Osteoblast (primary cell): ENCODE data around the gene PARD3B. TPM values are rescaled to one million over a fixed set of nuclear protein-coding genes. Genes with fewer than 3 reads are reported as not detected.

Source experiments
- DNase-seq: peaks from one replicate; pipeline ENCODE4 v3.0.0; 2011; ENCODE audit warnings: low spot score, mixed read lengths; ENCODE audit not compliant: insufficient read length; ENCODE audit errors: missing footprints
- H2AFZ ChIP-seq: 2 replicates; pipeline ENCODE4 v1.6.0; 2011; ENCODE audit warnings: mild to moderate bottlenecking, low read length
- H3K27ac ChIP-seq: 2 replicates; pipeline ENCODE4 v1.5.1; 2011; ENCODE audit warnings: mild to moderate bottlenecking, low read depth, low read length, moderate library complexity
- H3K27me3 ChIP-seq: 2 replicates; pipeline ENCODE4 v1.6.0; 2012; ENCODE audit warnings: mild to moderate bottlenecking, control low read depth, inconsistent platforms, low read length, moderate library complexity; ENCODE audit not compliant: insufficient read depth
- H3K36me3 ChIP-seq: 2 replicates; pipeline ENCODE4 v1.5.1; 2011; ENCODE audit warnings: mild to moderate bottlenecking, low read length, control low read depth, moderate library complexity; ENCODE audit not compliant: insufficient read depth
- H3K4me1 ChIP-seq: 2 replicates; pipeline ENCODE4 v1.5.1; 2011; ENCODE audit warnings: mild to moderate bottlenecking, low read length, control low read depth, moderate library complexity; ENCODE audit not compliant: insufficient read depth
- H3K4me2 ChIP-seq: 2 replicates; pipeline ENCODE4 v1.6.0; 2011; ENCODE audit warnings: mild to moderate bottlenecking, low read length; ENCODE audit not compliant: insufficient read depth
- H3K4me3 ChIP-seq: fragments of 200-600 bp; sonication (generic); 3 replicates; pipeline ENCODE4 v1.5.1; 2012; ENCODE audit warnings: mild to moderate bottlenecking, low read length, inconsistent platforms; ENCODE audit not compliant: insufficient read depth
- H3K79me2 ChIP-seq: 2 replicates; pipeline ENCODE4 v1.6.0; 2012; ENCODE audit warnings: mild to moderate bottlenecking, low read length, control low read depth, inconsistent platforms; ENCODE audit not compliant: insufficient read depth
- H3K9me3 ChIP-seq: 2 replicates; pipeline ENCODE4 v1.5.1; 2011; ENCODE audit warnings: low read depth, low read length, control low read depth
- H4K20me1 ChIP-seq: 2 replicates; pipeline ENCODE4 v1.6.0; 2012; ENCODE audit warnings: mild to moderate bottlenecking, low read length, control low read depth; ENCODE audit not compliant: insufficient read depth
- CTCF ChIP-seq: IDR thresholded peaks from 2 replicates; pipeline ENCODE4 v1.5.1; 2011; ENCODE audit warnings: mild to moderate bottlenecking, low read depth, low read length, moderate library complexity; ENCODE audit errors: extremely low read depth
- total RNA-seq: library from RNA; depleted of rRNA; stranded (reverse); fragments of >200 nt; gene quantifications from 2 replicates; pipeline ENCODE4 v1.2.3, GENCODE V29; 2012

The PARD3B gene
- total RNA-seq, 1 donor: 22.4 TPM

DNA sequence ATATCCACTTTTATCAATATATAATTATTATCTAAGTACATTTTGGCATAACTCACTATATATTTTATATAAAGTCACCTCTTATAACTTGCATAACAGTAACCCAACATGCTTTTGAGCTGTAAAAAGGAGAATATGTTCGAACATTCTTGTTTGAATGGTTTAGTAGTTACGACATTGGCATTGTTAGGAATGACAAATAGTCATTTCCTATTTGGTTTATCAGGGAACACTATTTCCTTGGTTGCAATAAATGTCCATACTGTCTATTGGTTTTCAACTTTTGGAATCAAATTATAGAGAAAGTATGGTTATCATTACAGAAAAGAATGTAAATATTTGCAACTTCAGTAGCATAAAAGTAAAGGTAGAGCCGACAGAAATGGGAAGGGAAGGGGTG is 124.1 kb downstream of the PARD3B start:
- Histone ChIP-seq H4K20me1 (no peaks in the 10 kb centered on the region), H3K36me3 (no peaks in the 10 kb centered on the region), H3K27me3 (no peaks in the 10 kb centered on the region), H3K9me3 (no peaks in the 10 kb centered on the region), H3K4me3 (no peak overlapping the region), H3K79me2 (no peaks in the 10 kb centered on the region), H3K27ac (no peak overlapping the region), H3K4me2 (no peak overlapping the region), H3K4me1 (peaks cover 22% of the 10 kb centered on the region), H2AFZ (no peak overlapping the region)
- no peak for DNase-seq
- no peak for TF ChIP-seq CTCF

- H3K4me3 ChIP-seq: no peak overlapping the region
- H3K36me3 ChIP-seq: no peaks in the 10 kb centered on the region
- no peak overlapping the region for H2AFZ ChIP-seq
- no peaks in the 10 kb centered on the region for H3K9me3 ChIP-seq
- no peaks in the 10 kb centered on the region for H3K27me3 ChIP-seq
- H3K27ac ChIP-seq: no peak overlapping the region
- no peaks in the 10 kb centered on the region for H4K20me1 ChIP-seq
- no peak overlapping the region for H3K4me2 ChIP-seq
- no peak for DNase-seq
- H3K4me1 ChIP-seq: peaks cover 15% of the 10 kb centered on the region
- no peak for TF ChIP-seq CTCF
- H3K79me2 ChIP-seq: no peaks in the 10 kb centered on the region
Measured at GRCh38 chr2:204670124-204670523, 124.8 kb downstream of the PARD3B start.

- Histone ChIP-seq H3K4me2 (no peak overlapping the region), H3K9me3 (no peaks in the 10 kb centered on the region), H3K4me3 (no peak overlapping the region), H2AFZ (no peak overlapping the region), H3K27ac (no peak overlapping the region), H3K79me2 (no peaks in the 10 kb centered on the region), H4K20me1 (no peaks in the 10 kb centered on the region), H3K27me3 (no peaks in the 10 kb centered on the region), H3K4me1 (peaks cover 9% of the 10 kb centered on the region), H3K36me3 (no peaks in the 10 kb centered on the region)
- no peak for TF ChIP-seq CTCF
- DNase-seq: no peak
Measured at GRCh38 chr2:204670756-204671155, 125.5 kb downstream of the PARD3B start.

DNA sequence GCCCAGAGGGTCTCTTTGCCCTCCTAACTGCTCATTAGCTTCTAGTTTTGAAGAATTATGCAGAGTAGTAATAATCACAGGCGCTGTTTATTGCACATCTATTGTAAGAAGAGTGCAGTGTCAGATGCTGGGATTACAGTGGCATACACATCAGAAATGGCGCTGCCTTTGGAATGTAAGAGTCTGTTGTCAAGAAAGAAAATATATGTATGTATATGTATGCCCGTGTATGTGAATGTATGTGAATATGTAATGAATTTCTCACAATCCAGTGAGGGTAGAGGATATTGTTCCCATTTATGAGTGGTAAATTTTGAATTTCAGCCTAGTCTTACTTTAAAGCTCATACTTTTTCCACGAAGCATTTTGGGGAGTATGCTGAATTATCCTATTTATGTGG is 127.5 kb downstream of the PARD3B start:
- no peaks in the 10 kb centered on the region for H3K79me2 ChIP-seq
- H3K27me3 ChIP-seq: no peaks in the 10 kb centered on the region
- no peak for DNase-seq
- no peak overlapping the region for H2AFZ ChIP-seq
- H3K4me3 ChIP-seq: no peak overlapping the region
- no peaks in the 10 kb centered on the region for H4K20me1 ChIP-seq
- H3K9me3 ChIP-seq: no peaks in the 10 kb centered on the region
- no peak overlapping the region for H3K4me2 ChIP-seq
- H3K27ac ChIP-seq: no peak overlapping the region
- H3K4me1 ChIP-seq: peaks cover 6% of the 10 kb centered on the region
- H3K36me3 ChIP-seq: no peaks in the 10 kb centered on the region
- TF ChIP-seq CTCF: no peak
